GM10847 (cell line): ENCODE results near the gene PIP5K1B.
A peak's percentile ranks its signal among the peaks of the same experiment; 100 is the strongest.

Experiments used
- POLR2A ChIP-seq: IDR thresholded peaks from 2 replicates; pipeline ENCODE4 v1.6.1; 2011; ENCODE audit not compliant: insufficient read length; ENCODE audit errors: extremely low read depth

PIP5K1B gene, protein sequence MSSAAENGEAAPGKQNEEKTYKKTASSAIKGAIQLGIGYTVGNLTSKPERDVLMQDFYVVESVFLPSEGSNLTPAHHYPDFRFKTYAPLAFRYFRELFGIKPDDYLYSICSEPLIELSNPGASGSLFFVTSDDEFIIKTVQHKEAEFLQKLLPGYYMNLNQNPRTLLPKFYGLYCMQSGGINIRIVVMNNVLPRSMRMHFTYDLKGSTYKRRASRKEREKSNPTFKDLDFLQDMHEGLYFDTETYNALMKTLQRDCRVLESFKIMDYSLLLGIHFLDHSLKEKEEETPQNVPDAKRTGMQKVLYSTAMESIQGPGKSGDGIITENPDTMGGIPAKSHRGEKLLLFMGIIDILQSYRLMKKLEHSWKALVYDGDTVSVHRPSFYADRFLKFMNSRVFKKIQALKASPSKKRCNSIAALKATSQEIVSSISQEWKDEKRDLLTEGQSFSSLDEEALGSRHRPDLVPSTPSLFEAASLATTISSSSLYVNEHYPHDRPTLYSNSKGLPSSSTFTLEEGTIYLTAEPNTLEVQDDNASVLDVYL

GRCh38 chr9:68704814-68705530, at the start of gene PIP5K1B:
PIP5K1B (plus strand) TSS chr9:68705240; CDS start chr9:68822615, 117,375 bp downstream.
- peak; percentile 46 for TF ChIP-seq POLR2A

DNA sequence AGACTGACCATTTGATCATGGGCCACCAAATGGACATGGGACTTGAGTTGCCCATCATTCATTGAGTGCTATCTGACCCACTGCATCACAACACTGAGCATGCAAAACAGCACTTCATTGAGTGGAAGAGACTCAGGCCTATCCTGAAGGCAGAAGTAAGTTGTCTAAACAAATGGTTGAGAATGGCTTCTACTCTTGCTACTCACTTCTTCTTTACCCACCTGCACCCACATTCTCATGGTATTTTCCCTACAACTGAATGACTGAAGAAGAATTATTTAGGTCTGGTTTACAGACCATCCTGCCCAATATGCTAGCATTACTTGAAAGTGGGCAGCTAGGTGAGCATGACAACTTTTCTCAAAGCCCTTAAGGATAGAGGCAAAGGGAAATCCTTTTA, 41.0 kb upstream of the PIP5K1B start:
- no peak for TF ChIP-seq POLR2A

DNA sequence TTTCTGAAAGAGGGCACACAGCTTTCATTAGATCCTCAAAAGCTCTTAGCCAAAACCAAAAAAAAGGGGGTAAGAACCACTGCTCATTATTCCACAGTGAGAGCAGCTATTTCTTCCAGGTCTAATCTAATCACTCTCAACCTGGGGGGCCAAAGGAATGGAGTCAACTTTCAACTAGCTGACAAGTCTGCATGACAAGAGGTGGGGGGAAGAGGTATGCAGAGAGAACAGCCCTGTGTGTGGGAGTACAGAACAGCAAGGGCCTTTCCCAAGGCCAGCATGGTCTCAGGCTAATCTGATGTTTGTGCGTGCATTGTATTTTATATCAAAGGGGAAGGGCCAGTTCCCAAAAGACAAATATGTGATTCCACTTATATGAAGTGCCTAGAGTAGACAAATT, 36.9 kb upstream of the PIP5K1B start:
- TF ChIP-seq POLR2A = no peak

DNA sequence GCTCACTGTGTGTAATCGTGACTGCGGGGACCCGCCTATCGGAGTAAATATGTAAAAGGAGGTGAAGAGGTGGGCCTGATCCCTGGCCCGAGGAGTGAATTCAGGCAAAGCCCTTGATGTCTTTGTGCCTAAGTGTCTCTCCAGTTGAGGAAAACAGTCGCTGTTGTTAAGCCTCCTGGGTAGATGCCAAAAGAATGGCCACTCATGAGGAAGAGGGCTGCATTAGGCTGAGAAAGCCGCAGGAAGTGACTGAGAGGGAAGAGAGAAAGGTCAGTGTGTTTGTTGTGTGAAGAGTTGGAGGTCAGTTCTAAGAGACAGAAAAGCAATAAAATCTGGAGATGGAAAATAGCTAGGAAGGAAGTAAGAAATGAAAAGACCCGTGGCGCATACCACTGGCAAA, 35.8 kb upstream of the PIP5K1B start:
- TF ChIP-seq POLR2A = no peak

DNA sequence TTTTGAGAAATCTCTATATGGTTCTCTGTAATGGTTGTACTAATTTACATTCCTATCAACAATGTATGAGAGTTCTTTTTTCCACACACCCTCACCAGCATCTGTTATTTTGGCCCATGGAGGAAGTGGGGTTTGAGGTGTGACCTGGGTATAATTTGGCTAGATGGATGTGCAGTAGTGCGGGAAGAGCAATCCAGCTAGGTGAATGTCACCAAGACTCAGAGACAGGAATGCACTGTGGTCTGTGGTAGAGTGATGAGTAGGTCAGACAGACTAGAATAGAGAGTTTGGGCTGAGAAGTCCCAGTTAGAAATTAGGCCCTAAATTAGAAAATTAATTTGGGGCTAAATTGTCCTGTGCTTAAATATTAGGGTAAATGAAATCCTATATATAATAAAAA, 32.8 kb upstream of the PIP5K1B start:
- TF ChIP-seq POLR2A = no peak

- TF ChIP-seq POLR2A = no peak
Measured at GRCh38 chr9:68672625-68673024, 32.4 kb upstream of the PIP5K1B start.

- no peak for TF ChIP-seq POLR2A
Measured at GRCh38 chr9:68678430-68678829, 26.6 kb upstream of the PIP5K1B start.

- TF ChIP-seq POLR2A = no peak
Measured at GRCh38 chr9:68683433-68683832, 21.6 kb upstream of the PIP5K1B start.

DNA sequence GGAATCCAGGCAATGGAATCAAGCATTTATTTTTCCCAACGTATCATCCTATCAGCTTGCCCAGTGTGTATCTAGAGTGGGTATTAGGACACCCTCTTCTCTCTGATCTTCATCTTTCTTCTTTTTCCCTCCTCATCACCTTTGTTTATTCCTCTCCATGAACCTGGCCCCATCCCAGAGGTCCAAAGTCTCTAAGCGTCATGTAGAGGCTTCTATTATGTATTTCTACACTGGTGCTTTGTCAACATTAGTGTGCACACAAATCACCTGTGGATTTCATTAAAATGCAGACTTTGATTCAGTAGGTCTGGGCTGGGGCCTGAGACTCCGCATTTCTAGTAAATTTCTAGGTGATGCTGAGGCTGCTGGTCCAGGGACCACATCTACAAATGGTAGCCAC, 19.8 kb upstream of the PIP5K1B start:
- TF ChIP-seq POLR2A = no peak

- no peak for TF ChIP-seq POLR2A
Measured at GRCh38 chr9:68685770-68686169, 19.3 kb upstream of the PIP5K1B start.

GRCh38 chr9:68690088-68690487, 15.0 kb upstream of the PIP5K1B start:
- TF ChIP-seq POLR2A = no peak

GRCh38 chr9:68692519-68692918, 12.5 kb upstream of the PIP5K1B start:
- TF ChIP-seq POLR2A = no peak

DNA sequence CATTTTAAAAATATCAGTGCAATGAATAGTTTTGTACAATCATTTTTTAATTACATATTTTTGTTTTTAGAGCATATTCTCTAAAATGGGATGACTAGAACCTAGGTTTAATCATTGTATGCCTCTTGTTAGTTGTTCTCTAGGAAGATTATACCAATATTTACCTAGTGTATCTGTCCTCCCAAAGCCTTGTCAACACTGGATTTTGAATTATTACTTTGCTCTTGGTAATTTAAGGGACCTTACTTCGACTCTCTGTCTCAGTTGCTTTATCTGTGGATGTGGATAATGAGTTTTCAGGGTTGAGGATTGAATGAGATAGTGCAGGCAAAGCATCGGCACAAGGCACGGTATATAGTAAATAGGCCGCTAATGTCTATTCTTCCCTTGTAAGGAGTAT, 10.9 kb upstream of the PIP5K1B start:
- no peak for TF ChIP-seq POLR2A

GRCh38 chr9:68697851-68698250, 7.2 kb upstream of the PIP5K1B start:
- no peak for TF ChIP-seq POLR2A

GRCh38 chr9:68698943-68699509, 6.0 kb upstream of the PIP5K1B start:
- TF ChIP-seq POLR2A = no peak

DNA sequence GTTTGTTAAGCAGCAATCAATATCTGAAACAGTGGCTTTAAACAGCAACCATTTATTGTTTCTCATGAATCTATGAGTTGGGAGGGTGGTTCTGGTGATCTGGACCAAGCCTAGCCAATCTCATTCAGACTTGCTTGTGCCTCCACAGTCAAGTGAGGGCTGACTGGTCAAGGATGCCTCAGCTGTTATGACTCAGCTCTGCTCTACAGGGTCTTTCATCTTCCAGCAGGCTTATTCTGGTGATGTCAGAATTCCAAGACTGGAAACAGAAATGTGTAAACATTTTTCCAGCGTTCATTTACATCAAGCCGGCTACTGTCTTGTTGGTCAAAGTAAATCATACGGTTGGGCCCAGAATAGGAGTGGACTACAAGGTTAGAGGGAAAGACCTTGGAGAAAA, 2.5 kb upstream of the PIP5K1B start:
- no peak for TF ChIP-seq POLR2A
